ENCODE data around the gene CAD.

DNA sequence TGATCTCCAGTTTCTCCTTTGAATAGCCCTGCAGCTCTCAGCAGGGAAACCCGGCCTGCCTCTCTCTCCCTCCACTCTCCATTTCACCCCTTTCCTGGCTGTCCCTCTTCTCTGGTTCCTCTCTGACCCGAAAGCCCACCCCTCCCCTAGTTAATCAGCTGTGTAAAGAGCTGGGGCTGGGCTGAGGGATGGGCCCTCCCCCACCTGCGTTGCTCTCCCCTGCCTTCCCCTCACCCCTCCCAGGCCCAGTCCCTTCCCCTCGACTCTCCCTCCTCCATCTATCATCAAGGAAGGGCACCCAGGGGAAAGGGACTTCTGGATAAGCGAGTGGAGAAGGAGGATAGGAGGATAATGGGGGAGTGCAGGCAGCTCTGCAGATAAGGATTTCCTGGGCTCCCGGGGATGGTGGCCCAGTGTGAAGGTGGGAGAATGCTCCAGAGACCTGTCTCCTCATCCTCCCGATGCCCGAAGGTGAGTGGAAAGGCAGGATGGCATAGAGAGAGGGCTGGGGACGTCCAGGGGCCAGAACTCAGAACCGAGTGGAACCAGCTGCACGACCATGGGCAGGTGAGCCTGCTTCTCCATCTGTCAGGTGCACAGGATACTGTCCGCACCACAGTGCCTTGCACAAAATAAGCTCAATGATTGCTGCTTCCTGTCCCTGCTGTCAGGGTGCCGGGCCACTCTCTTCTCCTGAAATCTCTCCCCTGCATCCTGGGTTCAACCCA is 33.6 kb downstream of the CAD start:
- TF ChIP-seq CTCF (IDR thresholded peaks at IDR 0.05; ENCODE audit: insufficient read depth, low read depth, low read length) = no peak
- no peak for TF ChIP-seq EZH2 (IDR thresholded peaks at IDR 0.05; ENCODE audit: insufficient read depth, low read length)

Measured in astrocyte (in vitro differentiated cells and primary cell).